K562 (cell line): ENCODE data around the gene NT5DC4. TPM values are rescaled to one million over a fixed set of nuclear protein-coding genes. Genes with fewer than 3 reads are reported as not detected.
A peak's percentile ranks its signal among the peaks of the same experiment; 100 is the strongest.

Experiments used
- ATAC-seq: fragments of 200-7000 bp; cut with Tn5 transposase; 3 replicates; pipeline ENCODE4 v1.9.1; 2020; ENCODE audit warnings: moderate library complexity
- BruUV-seq: library from RNA; stranded (reverse); fragments of 400-500 nt; replicated peaks from 2 replicates; lab custom pipeline; 2021; lab: Mats Ljungman, UMichigan
- CTCF ChIA-PET: fragments of 300-600 bp; formaldehyde crosslinking; extraction: SDS; loops from one replicate; lab custom pipeline; 2021; ENCODE audit warnings: low intra/inter-chr PET ratio; lab: Yijun Ruan, JAX
- POLR2A ChIA-PET: fragments of 300-600, 350-650 bp; sonication (Branson Sonifier 250); formaldehyde crosslinking; extraction: SDS; loops from one replicate; lab custom pipeline; 2021; ENCODE audit warnings: antibody characterized with exemption, inconsistent platforms; lab: Yijun Ruan, JAX
- DNase-seq, 4 experiments: peaks; one replicate each; pipeline versions ENCODE4 v3.0.0 to v3.0.0-alpha.2; 2011 to 2018; ENCODE audit warnings: low spot score in 3 of 4, mixed read lengths in 3 of 4; ENCODE audit errors: extremely low read depth in 1 of 4
- FAIRE-seq: peaks from 2 replicates; lab custom pipeline; 2011; peaks lifted over from hg19 to GRCh38; lab: Jason Lieb, UNC
- H2AFZ ChIP-seq: 2 replicates; pipeline ENCODE4 v1.6.0; 2011; ENCODE audit warnings: low read depth, low read length, control low read depth, inconsistent platforms
- H3K27ac ChIP-seq: fragments of 200-600 bp; 3 replicates; pipeline ENCODE4 v1.8.0; 2011; ENCODE audit warnings: low read depth, mild to moderate bottlenecking, control low read depth, inconsistent platforms, low read length, moderate library complexity, mixed read lengths; ENCODE audit errors: extremely low read depth
- H3K27me3 ChIP-seq, 2 experiments: fragments of 300-600 bp in 1 of 2; 2 replicates in 1 of 2; 3 replicates in 1 of 2; pipeline versions ENCODE4 v1.6.0 to v1.8.0; 2011; ENCODE audit warnings: inconsistent platforms in 2 of 2, low read length in 2 of 2, mild to moderate bottlenecking in 1 of 2, mixed read lengths in 1 of 2, moderate library complexity in 1 of 2; ENCODE audit not compliant: control insufficient read depth in 2 of 2, insufficient read depth in 2 of 2
- H3K36me3 ChIP-seq: fragments of 300-600 bp; 3 replicates; pipeline ENCODE4 v1.8.0; 2011; ENCODE audit warnings: mild to moderate bottlenecking, low read length, inconsistent platforms; ENCODE audit not compliant: control insufficient read depth, insufficient read depth
- H3K4me1 ChIP-seq, 2 experiments: fragments of 200-600 bp in 1 of 2; replicated peaks in 1 of 2; 2 replicates in 1 of 2; 3 replicates in 1 of 2; pipeline versions ENCODE4 v1.5.1 to v1.8.0; 2011; ENCODE audit warnings: inconsistent platforms in 2 of 2, low read length in 2 of 2, mild to moderate bottlenecking in 1 of 2, mixed read lengths in 1 of 2, moderate library complexity in 1 of 2; ENCODE audit not compliant: control insufficient read depth in 2 of 2, insufficient read depth in 2 of 2
- H3K4me2 ChIP-seq: 2 replicates; pipeline ENCODE4 v1.6.1; 2011; ENCODE audit warnings: low read length, control low read depth, inconsistent platforms, mixed read lengths; ENCODE audit not compliant: insufficient read depth
- H3K4me3 ChIP-seq: fragments of 200-600 bp; sonication (generic), shearing (Covaris generic); 2 replicates; pipeline ENCODE4 v1.5.1; 2016; ENCODE audit warnings: control low read depth, inconsistent platforms
- H3K79me2 ChIP-seq: fragments of 200-600 bp; 3 replicates; pipeline ENCODE4 v1.8.0; 2011; ENCODE audit warnings: low read length, inconsistent platforms; ENCODE audit not compliant: control insufficient read depth, insufficient read depth
- H3K9ac ChIP-seq, 2 experiments: 2 replicates each; pipeline versions ENCODE4 v1.6.0 to v1.6.1; 2011; ENCODE audit warnings: low read depth in 2 of 2, low read length in 2 of 2, control low read depth in 1 of 2, inconsistent platforms in 1 of 2, mild to moderate bottlenecking in 1 of 2, mixed read lengths in 1 of 2; ENCODE audit not compliant: insufficient read depth in 1 of 2
- H3K9me1 ChIP-seq: one replicate; pipeline ENCODE4 v1.6.0; 2011; ENCODE audit warnings: inconsistent platforms, mild to moderate bottlenecking, low read length, moderate library complexity; ENCODE audit not compliant: control insufficient read depth, insufficient read depth
- H3K9me3 ChIP-seq: replicated peaks from 2 replicates; pipeline ENCODE4 v1.5.1; 2011; ENCODE audit warnings: low read depth, low read length, inconsistent platforms; ENCODE audit not compliant: control insufficient read depth, insufficient read depth
- H4K20me1 ChIP-seq: replicated peaks from 2 replicates; pipeline ENCODE4 v1.6.1; 2011; ENCODE audit warnings: low read length, inconsistent platforms, mixed read lengths; ENCODE audit not compliant: control insufficient read depth, insufficient read depth
- C11orf30 ChIP-seq: fragments of 450-650 bp; IDR thresholded peaks from 2 replicates; pipeline ENCODE4 v1.6.1; 2016; ENCODE audit warnings: low read depth, mild to moderate bottlenecking
- CTBP1 ChIP-seq: fragments of 450-650 bp; IDR thresholded peaks from 2 replicates; pipeline ENCODE4 v1.6.1; 2016; ENCODE audit warnings: borderline replicate concordance
- MAFF ChIP-seq: IDR thresholded peaks from 2 replicates; pipeline ENCODE4 v1.6.1; 2012; ENCODE audit warnings: low read length, improper control_type of control experiment
- MAFG ChIP-seq: fragments of 450-650 bp; conservative IDR thresholded peaks from 2 replicates; pipeline ENCODE4 v1.6.1; 2016; ENCODE audit warnings: missing genetic modification characterization, missing compliant biosample characterization
- MAFK ChIP-seq: IDR thresholded peaks from 2 replicates; pipeline ENCODE4 v1.6.1; 2011; ENCODE audit warnings: low read length, improper control_type of control experiment
- TFAM ChIP-seq: fragments of 250-450 bp; sonication (Bioruptor Pico); conservative IDR thresholded peaks from 2 replicates; pipeline ENCODE4 v1.5.0; 2021; ENCODE audit warnings: mild to moderate bottlenecking, moderate library complexity
- ZNF316 ChIP-seq: fragments of 450-650 bp; IDR thresholded peaks from 2 replicates; pipeline ENCODE4 v1.6.1; 2016
- ZSCAN32 ChIP-seq: fragments of 450-650 bp; formaldehyde crosslinking; IDR thresholded peaks from 2 replicates; pipeline ENCODE4 v1.4.0; 2020; ENCODE audit warnings: mild to moderate bottlenecking, moderate library complexity
- WGBS: fragments of 100-300 bp; shearing (Covaris generic); methylation state at CpG from one replicate; pipeline ENCODE4 v1.1.6; 2016; ENCODE audit warnings: low coverage, mixed read lengths; ENCODE audit not compliant: insufficient coverage; ENCODE audit errors: missing lambda C conversion rate; 5-methylcytosine and 5-hydroxymethylcytosine counted together
- in situ Hi-C: fragments of 300-500 bp; cut with MboI; formaldehyde crosslinking; loops from 4 replicates; pipeline ENCODE4 v1.15.0; 2018; ENCODE audit warnings: inconsistent platforms, mixed read lengths
- intact Hi-C: fragments of 100-400 bp; cut with micrococcal nuclease; formaldehyde crosslinking; loops from 2 replicates; pipeline ENCODE4 v1.14.2; 2022
- polyA plus RNA-seq, 8 experiments: library from polyadenylated mRNA; depleted of rRNA in 4 of 8; stranded (reverse) in 5 of 8; unstranded in 3 of 8; fragments of >200 nt; fragmentation: Nextera tagmentation in 2 of 8; fragmentation: Illumina TruSeq in 1 of 8; extraction: Ambion mirVana in 2 of 8; extraction: Trizol in 1 of 8; gene quantifications; 2 replicates each; pipeline versions ENCODE4 v1.2.1 to v1.2.3, GENCODE V29; 2011 to 2014; ENCODE audit warnings: inconsistent platforms in 1 of 8, missing spikeins in 1 of 8
- total RNA-seq, 7 experiments: library from RNA; depleted of rRNA in 6 of 7; stranded (reverse); fragments of >200 nt in 6 of 7; fragmentation: Illumina TruSeq in 2 of 7; extraction: Trizol in 2 of 7; gene quantifications; 2 replicates each; pipeline versions ENCODE4 v1.2.1 to v1.2.3, GENCODE V29; 2011 to 2021; ENCODE audit warnings: low replicate concordance in 1 of 7

The NT5DC4 gene
- total and polyA plus RNA-seq, 9 of the 15 experiments (the other 6 are each of a cell fraction or from before 2014, with no cell fraction given): 0.44 to 6.9 (median 2.5) TPM

- H4K20me1 ChIP-seq: no peaks in the 10 kb centered on the region
- no peaks in the 10 kb centered on the region for H3K9me3 ChIP-seq
- no peak overlapping the region for H3K9ac ChIP-seq
- 17% methylated on average over 1 of the region's 1 CpG for WGBS
- in situ Hi-C loops: no loop called here
- no peak overlapping the region for H3K4me3 ChIP-seq
- no peak overlapping the region for H2AFZ ChIP-seq
- no peaks in the 10 kb centered on the region for H3K36me3 ChIP-seq
- H3K27me3 ChIP-seq: no peaks in the 10 kb centered on the region
- intact Hi-C loops: no loop called here
- ChIA-PET CTCF (no interaction called here), POLR2A (interaction anchor here (1.5 kb wide), 1 partner anchor 8 kb away, joined by 3 read pairs; no protein-coding TSS in a partner anchor)
- FAIRE-seq: no peak
- TF ChIP-seq ZNF316: peak; percentile 84
- peak; percentile 42; the same call in 1 of the 2 replicates for TF ChIP-seq MAFK
- peak; percentile 56 for TF ChIP-seq MAFG (tag)
- no peak for TF ChIP-seq CTBP1
- TF ChIP-seq TFAM (CRISPR knock-in tag): no peak
- TF ChIP-seq ZSCAN32 (CRISPR knock-in tag): no peak
- TF ChIP-seq MAFF: peak; percentile 38; the same call in 1 of the 2 replicates
- peak; percentile 75 for TF ChIP-seq C11orf30
- H3K4me2 ChIP-seq: no peak overlapping the region
- H3K79me2 ChIP-seq: no peaks in the 10 kb centered on the region
- no TSS peak for BruUV-seq
- peaks cover 0 to 13% of the 10 kb centered on the region in 2 experiments; a peak in 1 of 5 replicates for H3K4me1 ChIP-seq
- no peaks in the 10 kb centered on the region for H3K9me1 ChIP-seq
- no peak for ATAC-seq
- DNase-seq: no peak
- H3K27ac ChIP-seq: no peak overlapping the region
Measured at GRCh38 chr2:112779598-112779997, 58.8 kb downstream of the NT5DC4 start.
